Lung (tissue), 12 donors: ENCODE measurements around the gene RABGAP1L. TPM values are rescaled to one million over a fixed set of nuclear protein-coding genes. Genes with fewer than 3 reads are reported as not detected.

ENCODE experiments used
- ATAC-seq: fragments of 200-7000 bp; cut with Tn5 transposase; one replicate; pipeline ENCODE4 v1.9.1; 2020; ENCODE audit warnings: moderate number of reproducible peaks; ENCODE audit not compliant: insufficient read depth, low FRiP score
- DNase-seq, 3 donors: peaks; one replicate each; pipeline ENCODE4 v3.0.0-alpha.2; 2013 to 2017
- H3K27ac ChIP-seq, 2 donors: one replicate each; pipeline ENCODE4 v1.5.1; 2013; ENCODE audit warnings: mild to moderate bottlenecking in 2 of 2, moderate library complexity in 2 of 2, control low read depth in 1 of 2, inconsistent platforms in 1 of 2, low read depth in 1 of 2, low read length in 1 of 2
- H3K27me3 ChIP-seq, 3 donors: one replicate each; pipeline ENCODE4 v1.5.1; 2013; ENCODE audit warnings: low read length in 2 of 3; ENCODE audit not compliant: control insufficient read depth in 3 of 3, insufficient read depth in 3 of 3
- H3K36me3 ChIP-seq, 4 donors: one replicate each; pipeline ENCODE4 v1.5.1; 2013; ENCODE audit warnings: low read length in 4 of 4, mild to moderate bottlenecking in 1 of 4, moderate library complexity in 1 of 4; ENCODE audit not compliant: control insufficient read depth in 4 of 4, insufficient read depth in 4 of 4
- H3K4me1 ChIP-seq, 5 donors: one replicate each; pipeline ENCODE4 v1.5.1; 2013; ENCODE audit warnings: low read length in 5 of 5, mild to moderate bottlenecking in 2 of 5, moderate library complexity in 1 of 5; ENCODE audit not compliant: control insufficient read depth in 5 of 5, insufficient read depth in 5 of 5
- H3K4me3 ChIP-seq: one replicate; pipeline ENCODE4 v1.5.1; 2013; ENCODE audit warnings: mild to moderate bottlenecking, control low read depth, moderate library complexity
- H3K9ac ChIP-seq, 2 donors: one replicate each; pipeline ENCODE4 v1.5.1; 2013; ENCODE audit warnings: low read length in 2 of 2, control low read depth in 1 of 2; ENCODE audit not compliant: insufficient read depth in 1 of 2
- H3K9me3 ChIP-seq, 4 donors: one replicate each; pipeline ENCODE4 v1.5.1; 2013; ENCODE audit warnings: low read length in 3 of 4, mild to moderate bottlenecking in 1 of 4, moderate library complexity in 1 of 4; ENCODE audit not compliant: control insufficient read depth in 4 of 4, insufficient read depth in 3 of 4
- CTCF ChIP-seq: IDR thresholded peaks from 2 replicates; pipeline ENCODE4 v1.5.1; 2012; ENCODE audit warnings: mild to moderate bottlenecking; ENCODE audit errors: control extremely low read depth, extremely low read depth
- WGBS, 2 donors: extraction: QIAGEN DNeasy Blood & Tissue Kit; methylation state at CpG; one replicate each; pipeline ENCODE4 v1.1.7; 2013; 5-methylcytosine and 5-hydroxymethylcytosine counted together
- polyA plus RNA-seq, 2 donors: library from polyadenylated mRNA; stranded (reverse); fragments of 200-250 nt; gene quantifications; one replicate each; pipeline ENCODE4 v1.2.1, GENCODE V29; 2013
- total RNA-seq, 2 donors: library from RNA; depleted of rRNA in 1 of 2; stranded (reverse); fragments of >200 nt in 1 of 2; gene quantifications; one replicate each; pipeline ENCODE4 v1.2.1, GENCODE V29; 2014 to 2021
- donor health status: control.
- donor health status: control.
- donor health status: Bipolar disorder and iron deficiency.
- donor health status: healthy.
- donor health status: DM: yes; HTN: yes; CAD: no.

The RABGAP1L gene
- total and polyA plus RNA-seq, 4 donors = 16.0 to 123 (median 44.5) TPM

GRCh38 chr1:174637487-174637886 lies 478.2 kb downstream of the RABGAP1L start:
- no peak overlapping the region for H3K9ac ChIP-seq
- DNase-seq (no peak), ATAC-seq (no peak)
- no peaks in the 10 kb centered on the region for H3K36me3 ChIP-seq
- 96 to 98% methylated on average over 4 of the region's 4 CpGs for WGBS, 2 donors
- H3K27ac ChIP-seq = no peak overlapping the region
- H3K9me3 ChIP-seq = no peaks in the 10 kb centered on the region
- no peak for TF ChIP-seq CTCF
- no peaks in the 10 kb centered on the region for H3K27me3 ChIP-seq
- H3K4me1 ChIP-seq = peaks cover 0 to 11% (median 0%) of the 10 kb centered on the region in 5 donors
- no peak overlapping the region for H3K4me3 ChIP-seq

- TF ChIP-seq CTCF = no peak
- ATAC-seq (no peak), DNase-seq (peak in 2 of 3 donors; percentile 73 to 89)
- H3K36me3 ChIP-seq = no peaks in the 10 kb centered on the region
- no peak overlapping the region for H3K27ac ChIP-seq
- no peak overlapping the region for H3K4me3 ChIP-seq
- H3K9ac ChIP-seq = no peak overlapping the region
- WGBS, 2 donors = 68 to 78% methylated on average over 1 of the region's 1 CpG
- no peaks in the 10 kb centered on the region for H3K27me3 ChIP-seq
- no peaks in the 10 kb centered on the region for H3K9me3 ChIP-seq
- peaks cover 0 to 11% (median 0%) of the 10 kb centered on the region in 5 donors for H3K4me1 ChIP-seq
Observed at GRCh38 chr1:174639461-174639860, 480.1 kb downstream of the RABGAP1L start.

- no peak for TF ChIP-seq CTCF
- H3K27me3 ChIP-seq = no peaks in the 10 kb centered on the region
- H3K9me3 ChIP-seq = no peaks in the 10 kb centered on the region
- no peaks in the 10 kb centered on the region for H3K36me3 ChIP-seq
- no peak for ATAC-seq
- 73 to 80% methylated on average over 1 of the region's 1 CpG for WGBS, 2 donors
- no peak overlapping the region for H3K27ac ChIP-seq
- no peak overlapping the region for H3K4me3 ChIP-seq
- H3K4me1 ChIP-seq = peaks cover 0 to 11% (median 0%) of the 10 kb centered on the region in 5 donors
- no peak overlapping the region for H3K9ac ChIP-seq
- no peak for DNase-seq
Observed at GRCh38 chr1:174640783-174641182, 481.5 kb downstream of the RABGAP1L start.

GRCh38 chr1:174642393-174642792 lies 483.1 kb downstream of the RABGAP1L start:
- no peaks in the 10 kb centered on the region for H3K27me3 ChIP-seq
- no peak overlapping the region for H3K4me3 ChIP-seq
- TF ChIP-seq CTCF = no peak
- H3K27ac ChIP-seq = no peak overlapping the region
- no peaks in the 10 kb centered on the region for H3K36me3 ChIP-seq
- no peak overlapping the region for H3K9ac ChIP-seq
- no peak for ATAC-seq
- DNase-seq = no peak
- H3K4me1 ChIP-seq = peaks cover 0 to 11% (median 0%) of the 10 kb centered on the region in 5 donors
- no peaks in the 10 kb centered on the region for H3K9me3 ChIP-seq
